ENCODE measurements around the gene LMX1B.

The LMX1B gene

GRCh38 chr9:126617003-126617822 lies 3.5 kb downstream of the LMX1B start:
- in situ Hi-C loops (cut with HindIII; ENCODE audit: low sequenced_read_pairs): no loop called here

GRCh38 chr9:126617823-126618165 lies 4.1 kb downstream of the LMX1B start:
- in situ Hi-C loops (cut with HindIII; ENCODE audit: low sequenced_read_pairs): no loop called here

GRCh38 chr9:126618190-126618584 lies 4.5 kb downstream of the LMX1B start:
- in situ Hi-C loops (cut with HindIII; ENCODE audit: low sequenced_read_pairs): no loop called here

GRCh38 chr9:126618585-126619360 lies 5.0 kb downstream of the LMX1B start:
- in situ Hi-C loops (cut with HindIII; ENCODE audit: low sequenced_read_pairs): no loop called here

GRCh38 chr9:126619361-126620135 lies 5.8 kb downstream of the LMX1B start:
- in situ Hi-C loops (cut with HindIII; ENCODE audit: low sequenced_read_pairs): no loop called here

GRCh38 chr9:126620478-126620877 lies 6.8 kb downstream of the LMX1B start:
- in situ Hi-C loops (cut with HindIII; ENCODE audit: low sequenced_read_pairs): no loop called here

- in situ Hi-C loops (cut with HindIII; ENCODE audit: low sequenced_read_pairs): no loop called here
Observed at GRCh38 chr9:126621061-126621918, 7.6 kb downstream of the LMX1B start.

- in situ Hi-C loops (cut with HindIII; ENCODE audit: low sequenced_read_pairs): no loop called here
Observed at GRCh38 chr9:126621919-126622735, 8.4 kb downstream of the LMX1B start.

GRCh38 chr9:126623314-126623666 lies 9.6 kb downstream of the LMX1B start:
- in situ Hi-C loops (cut with HindIII; ENCODE audit: low sequenced_read_pairs): no loop called here

GRCh38 chr9:126623667-126624478 lies 10.1 kb downstream of the LMX1B start:
- in situ Hi-C loops (cut with HindIII; ENCODE audit: low sequenced_read_pairs): no loop called here

- in situ Hi-C loops (cut with HindIII; ENCODE audit: low sequenced_read_pairs): no loop called here
Observed at GRCh38 chr9:126624479-126624826, 10.7 kb downstream of the LMX1B start.

GRCh38 chr9:126624912-126625311 lies 11.2 kb downstream of the LMX1B start:
- in situ Hi-C loops (cut with HindIII; ENCODE audit: low sequenced_read_pairs): no loop called here

- in situ Hi-C loops (cut with HindIII; ENCODE audit: low sequenced_read_pairs): no loop called here
Observed at GRCh38 chr9:126625329-126626126, 11.8 kb downstream of the LMX1B start.

- in situ Hi-C loops (cut with HindIII; ENCODE audit: low sequenced_read_pairs): no loop called here
Observed at GRCh38 chr9:126626127-126626925, 12.6 kb downstream of the LMX1B start.

GRCh38 chr9:126626926-126627233 lies 13.2 kb downstream of the LMX1B start:
- in situ Hi-C loops (cut with HindIII; ENCODE audit: low sequenced_read_pairs): no loop called here

GRCh38 chr9:126628146-126628545 lies 14.4 kb downstream of the LMX1B start:
- in situ Hi-C loops (cut with HindIII; ENCODE audit: low sequenced_read_pairs): no loop called here

GRCh38 chr9:126628969-126629674 lies 15.4 kb downstream of the LMX1B start:
- in situ Hi-C loops (cut with HindIII; ENCODE audit: low sequenced_read_pairs): no loop called here
